CD4-positive, alpha-beta memory T cell (primary cell): ENCODE results near the gene ZDHHC13. TPM values are rescaled to one million over a fixed set of nuclear protein-coding genes. Genes with fewer than 3 reads are reported as not detected.

Source experiments
- CTCF ChIA-PET: fragments of 350-600 bp; sonication (Branson Sonifier 250); formaldehyde crosslinking; loops from one replicate; lab custom pipeline; 2021; ENCODE audit warnings: inconsistent platforms; ENCODE audit not compliant: partially characterized antibody; lab: Charles Lee
- POLR2A ChIA-PET: fragments of 350-600 bp; sonication (Branson Sonifier 250); formaldehyde crosslinking; loops from one replicate; lab custom pipeline; 2021; ENCODE audit not compliant: partially characterized antibody; lab: Charles Lee
- DNase-seq, 5 donors: peaks; one replicate each; pipeline versions ENCODE4 v3.0.0 to v3.0.0-alpha.2; 2020 to 2022; ENCODE audit warnings: mixed read lengths in 1 of 5
- H3K27ac ChIP-seq: one replicate; pipeline ENCODE4 v1.7.0; 2013; ENCODE audit warnings: low read depth, low read length
- H3K27me3 ChIP-seq: 2 replicates; pipeline ENCODE4 v1.7.0; 2013; ENCODE audit warnings: mild to moderate bottlenecking, low read length, moderate library complexity; ENCODE audit not compliant: insufficient read depth
- H3K36me3 ChIP-seq: 2 replicates; pipeline ENCODE4 v1.7.0; 2013; ENCODE audit warnings: mild to moderate bottlenecking, low read length, moderate library complexity; ENCODE audit not compliant: insufficient read depth
- H3K4me1 ChIP-seq: 2 replicates; pipeline ENCODE4 v1.7.0; 2013; ENCODE audit warnings: mild to moderate bottlenecking, low read length, moderate library complexity; ENCODE audit not compliant: insufficient read depth
- H3K4me3 ChIP-seq, 2 donors: one replicate each; pipeline ENCODE4 v1.7.0; 2013; ENCODE audit warnings: low read length in 2 of 2, mild to moderate bottlenecking in 1 of 2
- H3K9me3 ChIP-seq, 2 donors: one replicate each; pipeline ENCODE4 v1.7.0; 2013; ENCODE audit warnings: low read length in 2 of 2, control low read depth in 1 of 2; ENCODE audit not compliant: control insufficient read depth in 1 of 2
- H3K27ac Mint-ChIP-seq, 7 donors: one replicate each; pipeline ENCODE4 v1.8.0; 2020 to 2021; ENCODE audit warnings: mixed read lengths in 7 of 7, mild to moderate bottlenecking in 6 of 7, inconsistent platforms in 3 of 7, moderate library complexity in 3 of 7
- H3K27me3 Mint-ChIP-seq, 2 donors: one replicate each; pipeline ENCODE4 v1.8.0; 2020 to 2021; ENCODE audit warnings: mixed read lengths in 2 of 2
- H3K36me3 Mint-ChIP-seq, 2 donors: one replicate each; pipeline ENCODE4 v1.8.0; 2020 to 2021; ENCODE audit warnings: mixed read lengths in 2 of 2, inconsistent platforms in 1 of 2, mild to moderate bottlenecking in 1 of 2
- H3K4me1 Mint-ChIP-seq, 4 donors: one replicate each; pipeline ENCODE4 v1.8.0; 2020 to 2021; ENCODE audit warnings: mixed read lengths in 4 of 4, mild to moderate bottlenecking in 1 of 4
- H3K4me3 Mint-ChIP-seq, 8 donors: one replicate each; pipeline ENCODE4 v1.8.0; 2020 to 2021; ENCODE audit warnings: mixed read lengths in 8 of 8, mild to moderate bottlenecking in 7 of 8, moderate library complexity in 6 of 8, inconsistent platforms in 3 of 8
- H3K9me3 Mint-ChIP-seq, 8 donors: one replicate each; pipeline ENCODE4 v1.8.0; 2020 to 2021; ENCODE audit warnings: mixed read lengths in 8 of 8, mild to moderate bottlenecking in 5 of 8, inconsistent platforms in 3 of 8, moderate library complexity in 1 of 8
- intact Hi-C: fragments of 100-400 bp; cut with micrococcal nuclease; formaldehyde crosslinking; loops from one replicate; pipeline ENCODE4 v1.15.1; 2023
- polyA plus RNA-seq, 2 donors: library from polyadenylated mRNA; unstranded; fragments of 300-500 nt; fragmentation: Illumina TruSeq; gene quantifications; one replicate each; pipeline ENCODE4 v1.2.3, GENCODE V29; 2021
- total RNA-seq, 2 experiments: library from RNA; stranded (reverse); gene quantifications; one replicate each; pipeline ENCODE4 v1.2.3, GENCODE V29; 2021

ZDHHC13 gene
- total and polyA plus RNA-seq, 4 experiments from 2014 or later = 9.4 to 16.1 (median 15.4) TPM

- Mint-ChIP-seq H3K9me3 (peaks cover 0 to 2% (median 0%) of the 10 kb centered on the region in 8 donors), H3K36me3 (no peaks in the 10 kb centered on the region), H3K27me3 (peaks cover 13 to 14% of the 10 kb centered on the region in 2 donors), H3K4me3 (no peak overlapping the region), H3K4me1 (no peaks in the 10 kb centered on the region), H3K27ac (no peak overlapping the region)
- ChIA-PET CTCF (interaction anchor here (0.7 to 3.0 kb wide), 5 partner anchors 11 to 53 kb away, joined by 3 to 19 read pairs (median 6); no protein-coding TSS in a partner anchor), POLR2A (no interaction called here)
- no peaks in the 10 kb centered on the region for H3K9me3 ChIP-seq
- intact Hi-C loops = no loop called here
- no peaks in the 10 kb centered on the region for H3K4me1 ChIP-seq
- H3K4me3 ChIP-seq = no peak overlapping the region
- H3K27me3 ChIP-seq = no peaks in the 10 kb centered on the region
- no peak for DNase-seq
- H3K27ac ChIP-seq = no peak overlapping the region
- no peaks in the 10 kb centered on the region for H3K36me3 ChIP-seq
Measured at GRCh38 chr11:19087658-19088057, 29.3 kb upstream of the ZDHHC13 start.

DNA sequence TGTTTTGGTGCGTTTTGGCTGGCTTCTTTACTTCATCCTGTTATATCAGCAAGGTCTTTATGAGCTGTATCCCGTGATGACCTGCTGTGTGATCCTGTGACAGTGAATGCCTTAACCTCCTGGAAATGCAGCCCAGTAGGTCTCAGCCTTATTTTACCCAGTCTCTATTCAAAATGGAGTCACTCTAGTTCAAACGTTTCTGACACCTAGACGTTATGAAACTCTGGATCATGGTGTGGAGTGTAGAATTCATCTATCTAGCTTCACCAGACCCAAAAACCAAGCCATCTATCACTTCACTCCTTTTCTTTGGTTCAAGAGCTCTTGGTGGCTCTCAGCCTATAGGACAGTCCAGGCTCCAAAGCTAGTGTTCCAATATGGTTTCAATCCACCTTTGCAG is 28.2 kb upstream of the ZDHHC13 start:
- Mint-ChIP-seq H3K4me1 (peaks cover 0 to 1% (median 0%) of the 10 kb centered on the region in 4 donors), H3K4me3 (no peak overlapping the region), H3K9me3 (peaks cover 0 to 2% (median 0%) of the 10 kb centered on the region in 8 donors), H3K27ac (no peak overlapping the region), H3K36me3 (no peaks in the 10 kb centered on the region), H3K27me3 (peaks cover 19 to 20% of the 10 kb centered on the region in 2 donors)
- POLR2A ChIA-PET = no interaction called here
- Histone ChIP-seq H3K27ac (no peak overlapping the region), H3K27me3 (no peaks in the 10 kb centered on the region), H3K4me1 (no peaks in the 10 kb centered on the region), H3K9me3 (no peaks in the 10 kb centered on the region), H3K4me3 (no peak overlapping the region), H3K36me3 (no peaks in the 10 kb centered on the region)
- intact Hi-C loops = no loop called here
- DNase-seq = no peak
- CTCF ChIA-PET = interaction anchor here (1.3 to 3.0 kb wide), 4 partner anchors 12 to 18 kb away, joined by 3 to 19 read pairs (median 8); no protein-coding TSS in a partner anchor

DNA sequence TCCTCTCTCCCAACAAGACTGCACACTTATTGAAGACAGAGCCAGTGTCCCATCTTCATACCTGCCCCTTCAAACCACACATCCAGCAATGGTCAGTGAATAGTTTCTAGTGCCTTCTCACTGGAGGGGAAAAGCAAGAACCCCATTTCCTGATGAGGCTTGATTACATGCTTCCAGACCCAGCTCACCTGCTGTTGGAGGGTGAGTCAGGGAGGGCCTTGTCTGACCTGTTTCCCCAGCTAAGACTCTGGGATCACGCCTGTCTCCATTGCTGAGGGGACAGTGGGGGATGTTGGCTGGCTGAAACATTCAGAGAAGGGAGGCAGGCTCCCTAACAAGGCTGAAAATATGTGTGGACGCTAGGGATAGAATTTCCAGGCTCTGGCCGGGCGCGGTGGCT is 27.5 kb upstream of the ZDHHC13 start:
- H3K9me3 Mint-ChIP-seq = peaks cover 0 to 2% (median 0%) of the 10 kb centered on the region in 8 donors
- intact Hi-C loops = no loop called here
- no peak overlapping the region for H3K27ac Mint-ChIP-seq
- H3K36me3 Mint-ChIP-seq = no peaks in the 10 kb centered on the region
- Histone ChIP-seq H3K27me3 (no peaks in the 10 kb centered on the region), H3K4me3 (no peak overlapping the region), H3K4me1 (no peaks in the 10 kb centered on the region), H3K9me3 (no peaks in the 10 kb centered on the region), H3K36me3 (no peaks in the 10 kb centered on the region), H3K27ac (no peak overlapping the region)
- H3K4me1 Mint-ChIP-seq = peaks cover 0 to 1% (median 0%) of the 10 kb centered on the region in 4 donors
- no peak for DNase-seq
- no peak overlapping the region for H3K4me3 Mint-ChIP-seq
- peaks cover 20 to 22% of the 10 kb centered on the region in 2 donors for H3K27me3 Mint-ChIP-seq
- ChIA-PET CTCF (interaction anchor here (1.3 to 3.0 kb wide), 3 partner anchors 13 to 19 kb away, joined by 3 to 19 read pairs (median 9); no protein-coding TSS in a partner anchor), POLR2A (no interaction called here)

DNA sequence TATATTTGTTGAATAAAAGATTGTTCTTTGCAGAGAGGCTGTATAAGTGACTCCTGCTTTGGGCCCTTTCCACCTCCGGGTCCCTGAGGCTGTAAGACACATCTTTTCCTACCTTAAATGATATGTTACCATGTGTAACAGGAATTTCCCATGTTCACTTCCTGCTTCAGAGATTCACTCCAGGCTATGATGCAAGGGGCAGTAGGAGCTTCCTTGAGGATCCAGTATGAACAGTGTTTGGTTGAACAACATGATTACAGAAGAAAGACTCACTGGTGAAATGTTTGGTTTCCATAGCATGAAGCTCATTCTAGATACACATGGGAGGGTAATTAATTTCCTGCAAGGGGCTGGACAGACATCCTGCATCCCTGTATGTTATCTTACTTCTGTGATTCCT is 25.6 kb upstream of the ZDHHC13 start:
- no peaks in the 10 kb centered on the region for H3K27me3 ChIP-seq
- no peak overlapping the region for H3K4me3 Mint-ChIP-seq
- H3K4me3 ChIP-seq = no peak overlapping the region
- H3K4me1 Mint-ChIP-seq = peaks cover 0 to 1% (median 0%) of the 10 kb centered on the region in 4 donors
- no peaks in the 10 kb centered on the region for H3K36me3 Mint-ChIP-seq
- no peak overlapping the region for H3K27ac Mint-ChIP-seq
- H3K36me3 ChIP-seq = no peaks in the 10 kb centered on the region
- no peaks in the 10 kb centered on the region for H3K9me3 ChIP-seq
- CTCF ChIA-PET = interaction anchor here (1.1 to 1.5 kb wide), 2 partner anchors 14 to 20 kb away, joined by 6 to 7 read pairs; no protein-coding TSS in a partner anchor
- peaks cover 22 to 26% of the 10 kb centered on the region in 2 donors for H3K27me3 Mint-ChIP-seq
- intact Hi-C loops = no loop called here
- H3K27ac ChIP-seq = no peak overlapping the region
- peaks cover 0 to 2% (median 0%) of the 10 kb centered on the region in 8 donors for H3K9me3 Mint-ChIP-seq
- POLR2A ChIA-PET = no interaction called here
- H3K4me1 ChIP-seq = no peaks in the 10 kb centered on the region
- DNase-seq = no peak

DNA sequence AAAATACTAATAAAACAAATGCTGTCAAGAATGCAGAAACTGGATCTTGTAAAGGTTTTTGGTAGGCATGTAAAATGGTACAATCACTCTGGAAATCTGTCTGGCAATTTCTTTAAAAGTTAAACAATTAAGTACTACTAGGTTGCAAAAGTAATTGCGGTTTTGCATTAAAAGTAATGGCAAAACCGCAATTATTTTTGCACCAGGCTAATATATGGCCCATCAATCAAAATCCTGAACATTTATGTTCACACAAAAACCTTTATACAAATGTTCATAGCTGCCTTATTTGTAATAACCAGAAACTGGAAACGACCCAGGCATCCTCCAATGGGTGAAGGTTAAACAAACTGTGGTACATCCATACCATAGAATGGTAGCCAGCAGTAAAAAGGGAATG is 24.6 kb upstream of the ZDHHC13 start:
- intact Hi-C loops = no loop called here
- no peaks in the 10 kb centered on the region for H3K9me3 Mint-ChIP-seq
- no peaks in the 10 kb centered on the region for H3K27me3 ChIP-seq
- H3K4me3 Mint-ChIP-seq = no peak overlapping the region
- H3K27ac ChIP-seq = no peak overlapping the region
- H3K36me3 ChIP-seq = no peaks in the 10 kb centered on the region
- H3K27me3 Mint-ChIP-seq = peaks cover 20 to 32% of the 10 kb centered on the region in 2 donors
- H3K36me3 Mint-ChIP-seq = no peaks in the 10 kb centered on the region
- H3K4me3 ChIP-seq = no peak overlapping the region
- POLR2A ChIA-PET = no interaction called here
- no peak for DNase-seq
- no peak overlapping the region for H3K27ac Mint-ChIP-seq
- CTCF ChIA-PET = no interaction called here
- H3K9me3 ChIP-seq = no peaks in the 10 kb centered on the region
- no peaks in the 10 kb centered on the region for H3K4me1 ChIP-seq
- H3K4me1 Mint-ChIP-seq = peaks cover 0 to 1% (median 0%) of the 10 kb centered on the region in 4 donors

DNA sequence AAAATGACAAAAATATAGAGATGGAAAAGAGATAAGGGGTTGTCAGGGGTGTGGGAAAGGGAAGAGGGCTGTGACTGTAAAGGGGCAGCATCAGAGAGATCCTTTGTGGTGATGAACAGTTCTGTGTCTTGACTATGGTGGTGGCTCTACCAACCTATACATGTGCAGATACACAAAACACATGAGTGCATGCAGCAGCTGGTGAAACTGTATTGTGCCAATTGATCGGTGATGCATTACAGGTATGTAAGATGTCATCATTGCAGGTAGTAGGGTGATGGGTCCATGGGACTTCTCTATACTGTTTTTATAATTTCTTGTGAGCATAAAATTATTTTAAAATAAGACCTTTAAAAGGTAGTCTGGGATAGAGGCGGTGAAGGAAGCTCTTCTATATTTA is 24.1 kb upstream of the ZDHHC13 start:
- Histone ChIP-seq H3K27ac (no peak overlapping the region), H3K4me1 (no peaks in the 10 kb centered on the region), H3K4me3 (no peak overlapping the region), H3K27me3 (no peaks in the 10 kb centered on the region), H3K9me3 (no peaks in the 10 kb centered on the region), H3K36me3 (no peaks in the 10 kb centered on the region)
- no peaks in the 10 kb centered on the region for H3K9me3 Mint-ChIP-seq
- H3K27ac Mint-ChIP-seq = no peak overlapping the region
- ChIA-PET CTCF (interaction anchor here (0.9 kb wide), 1 partner anchor 16 kb away, joined by 3 read pairs; no protein-coding TSS in a partner anchor), POLR2A (no interaction called here)
- H3K36me3 Mint-ChIP-seq = no peaks in the 10 kb centered on the region
- no peak for DNase-seq
- H3K4me3 Mint-ChIP-seq = no peak overlapping the region
- H3K4me1 Mint-ChIP-seq = peaks cover 0 to 1% (median 0%) of the 10 kb centered on the region in 4 donors
- intact Hi-C loops = no loop called here
- H3K27me3 Mint-ChIP-seq = peaks cover 23 to 36% of the 10 kb centered on the region in 2 donors

DNA sequence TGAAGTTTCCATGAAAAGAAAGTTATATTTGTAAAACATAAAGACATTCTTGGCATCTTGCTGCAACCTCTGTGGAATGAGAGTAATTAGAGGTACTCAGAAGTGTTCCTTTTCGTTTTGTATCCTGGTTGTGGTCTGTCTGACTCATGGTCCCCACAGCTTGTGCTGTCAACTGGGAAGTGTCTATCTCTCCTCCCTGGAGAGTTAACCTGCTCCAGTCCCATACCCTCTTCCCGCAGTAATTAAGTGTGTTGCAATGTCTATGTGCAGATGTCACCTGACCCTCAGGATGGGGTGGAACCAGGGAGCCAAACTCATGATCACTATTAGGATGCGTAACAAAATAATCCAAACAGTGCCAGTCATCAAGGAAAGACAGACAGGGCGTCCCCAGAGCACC is 23.0 kb upstream of the ZDHHC13 start:
- Histone ChIP-seq H3K4me3 (no peak overlapping the region), H3K4me1 (no peaks in the 10 kb centered on the region), H3K27me3 (no peaks in the 10 kb centered on the region), H3K9me3 (no peaks in the 10 kb centered on the region), H3K27ac (no peak overlapping the region), H3K36me3 (no peaks in the 10 kb centered on the region)
- Mint-ChIP-seq H3K4me1 (peaks cover 0 to 1% (median 0%) of the 10 kb centered on the region in 4 donors), H3K9me3 (no peaks in the 10 kb centered on the region), H3K36me3 (no peaks in the 10 kb centered on the region), H3K27me3 (peaks cover 20 to 39% of the 10 kb centered on the region in 2 donors), H3K27ac (no peak overlapping the region), H3K4me3 (no peak overlapping the region)
- intact Hi-C loops = no loop called here
- ChIA-PET CTCF (interaction anchor here (0.9 kb wide), 1 partner anchor 17 kb away, joined by 3 read pairs; no protein-coding TSS in a partner anchor), POLR2A (no interaction called here)
- no peak for DNase-seq
